ENCODE data around the gene CYSLTR2.

The CYSLTR2 gene

GRCh38 chr13:48749144-48749543, 95.4 kb downstream of the CYSLTR2 start:
- no peak for DNase-seq

- DNase-seq, result peak; percentile 82
Observed at GRCh38 chr13:48749699-48750473, 96.2 kb downstream of the CYSLTR2 start.

GRCh38 chr13:48750588-48751383, 97.1 kb downstream of the CYSLTR2 start:
- DNase-seq, result no peak

- no peak for DNase-seq
Observed at GRCh38 chr13:48760626-48761025, 106.9 kb downstream of the CYSLTR2 start.
